IMR-90 (cell line): ENCODE measurements around the gene PDLIM1.

Experiments
- BHLHE40 ChIP-seq: fragments of 150-350 bp; IDR thresholded peaks from 2 replicates; pipeline ENCODE4 v1.6.1; 2016; ENCODE audit warnings: mild to moderate bottlenecking, low read depth, low read length
- CEBPB ChIP-seq: IDR thresholded peaks from 2 replicates; pipeline ENCODE4 v1.6.1; 2012; ENCODE audit warnings: low read depth, low read length, improper control_type of control experiment
- CHD1 ChIP-seq: IDR thresholded peaks from 2 replicates; pipeline ENCODE4 v1.6.1; 2012; ENCODE audit warnings: low read depth, low read length, improper control_type of control experiment
- MXI1 ChIP-seq: IDR thresholded peaks from 2 replicates; pipeline ENCODE4 v1.6.1; 2012; ENCODE audit warnings: low read depth, mild to moderate bottlenecking, low read length, moderate library complexity, borderline replicate concordance
- POLR2A ChIP-seq: IDR thresholded peaks from 2 replicates; pipeline ENCODE4 v1.6.1; 2012; ENCODE audit warnings: mild to moderate bottlenecking, low read depth, low read length
- RAD21 ChIP-seq: IDR thresholded peaks from 2 replicates; pipeline ENCODE4 v1.6.1; 2012; ENCODE audit warnings: low read length, improper control_type of control experiment
- RCOR1 ChIP-seq: IDR thresholded peaks from 2 replicates; pipeline ENCODE4 v1.6.1; 2012; ENCODE audit warnings: mild to moderate bottlenecking, low read length, improper control_type of control experiment; ENCODE audit not compliant: insufficient replicate concordance
- SMC3 ChIP-seq: fragments of 150-350 bp; IDR thresholded peaks from 2 replicates; pipeline ENCODE4 v1.6.1; 2016; ENCODE audit warnings: low read depth, mild to moderate bottlenecking, antibody characterized with exemption, low read length, moderate library complexity
- TF ChIP-seq, protein P1 (sequence below): conservative IDR thresholded peaks from 2 replicates; pipeline ENCODE4 v1.5.1; 2012; ENCODE audit warnings: mild to moderate bottlenecking, low read depth, low read length, improper control_type of control experiment
- TF ChIP-seq, protein P2 (sequence below): fragments of 150-350 bp; IDR thresholded peaks from 2 replicates; pipeline ENCODE4 v1.6.1; 2017; ENCODE audit warnings: mild to moderate bottlenecking, antibody characterized with exemption, low read length, low read depth
- TF ChIP-seq, protein P3 (sequence below): fragments of 150-350 bp; IDR thresholded peaks from 2 replicates; pipeline ENCODE4 v1.6.1; 2016; ENCODE audit warnings: low read depth, mild to moderate bottlenecking, low read length, moderate library complexity, borderline replicate concordance

DNA sequence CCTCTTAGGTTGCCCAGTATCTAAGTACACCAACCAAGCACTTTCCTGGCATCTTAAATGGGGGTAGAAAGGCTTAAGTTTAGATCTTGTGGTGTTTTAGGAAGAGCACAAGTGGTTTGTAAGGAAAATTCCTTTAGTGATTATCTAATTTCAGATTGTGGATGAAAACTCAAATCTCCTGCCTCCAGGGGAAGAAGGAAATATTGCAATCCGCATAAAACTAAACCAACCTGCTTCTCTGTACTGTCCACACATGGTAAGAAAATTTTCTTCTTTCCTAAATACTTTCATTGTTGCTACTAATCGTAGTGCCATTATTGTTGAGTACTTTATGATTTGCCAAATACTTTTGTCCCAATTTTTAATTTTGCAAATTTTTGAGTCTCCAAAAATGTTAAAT lies 65.7 kb downstream of the PDLIM1 start:
- TF ChIP-seq, protein P1, sequence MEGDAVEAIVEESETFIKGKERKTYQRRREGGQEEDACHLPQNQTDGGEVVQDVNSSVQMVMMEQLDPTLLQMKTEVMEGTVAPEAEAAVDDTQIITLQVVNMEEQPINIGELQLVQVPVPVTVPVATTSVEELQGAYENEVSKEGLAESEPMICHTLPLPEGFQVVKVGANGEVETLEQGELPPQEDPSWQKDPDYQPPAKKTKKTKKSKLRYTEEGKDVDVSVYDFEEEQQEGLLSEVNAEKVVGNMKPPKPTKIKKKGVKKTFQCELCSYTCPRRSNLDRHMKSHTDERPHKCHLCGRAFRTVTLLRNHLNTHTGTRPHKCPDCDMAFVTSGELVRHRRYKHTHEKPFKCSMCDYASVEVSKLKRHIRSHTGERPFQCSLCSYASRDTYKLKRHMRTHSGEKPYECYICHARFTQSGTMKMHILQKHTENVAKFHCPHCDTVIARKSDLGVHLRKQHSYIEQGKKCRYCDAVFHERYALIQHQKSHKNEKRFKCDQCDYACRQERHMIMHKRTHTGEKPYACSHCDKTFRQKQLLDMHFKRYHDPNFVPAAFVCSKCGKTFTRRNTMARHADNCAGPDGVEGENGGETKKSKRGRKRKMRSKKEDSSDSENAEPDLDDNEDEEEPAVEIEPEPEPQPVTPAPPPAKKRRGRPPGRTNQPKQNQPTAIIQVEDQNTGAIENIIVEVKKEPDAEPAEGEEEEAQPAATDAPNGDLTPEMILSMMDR = no peak
- no peak for TF ChIP-seq POLR2A
- TF ChIP-seq, protein P2, sequence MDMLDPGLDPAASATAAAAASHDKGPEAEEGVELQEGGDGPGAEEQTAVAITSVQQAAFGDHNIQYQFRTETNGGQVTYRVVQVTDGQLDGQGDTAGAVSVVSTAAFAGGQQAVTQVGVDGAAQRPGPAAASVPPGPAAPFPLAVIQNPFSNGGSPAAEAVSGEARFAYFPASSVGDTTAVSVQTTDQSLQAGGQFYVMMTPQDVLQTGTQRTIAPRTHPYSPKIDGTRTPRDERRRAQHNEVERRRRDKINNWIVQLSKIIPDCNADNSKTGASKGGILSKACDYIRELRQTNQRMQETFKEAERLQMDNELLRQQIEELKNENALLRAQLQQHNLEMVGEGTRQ = no peak
- no peak for TF ChIP-seq MXI1
- TF ChIP-seq RAD21 = no peak
- no peak for TF ChIP-seq RCOR1
- no peak for TF ChIP-seq BHLHE40
- TF ChIP-seq SMC3 = no peak
- TF ChIP-seq, protein P3, sequence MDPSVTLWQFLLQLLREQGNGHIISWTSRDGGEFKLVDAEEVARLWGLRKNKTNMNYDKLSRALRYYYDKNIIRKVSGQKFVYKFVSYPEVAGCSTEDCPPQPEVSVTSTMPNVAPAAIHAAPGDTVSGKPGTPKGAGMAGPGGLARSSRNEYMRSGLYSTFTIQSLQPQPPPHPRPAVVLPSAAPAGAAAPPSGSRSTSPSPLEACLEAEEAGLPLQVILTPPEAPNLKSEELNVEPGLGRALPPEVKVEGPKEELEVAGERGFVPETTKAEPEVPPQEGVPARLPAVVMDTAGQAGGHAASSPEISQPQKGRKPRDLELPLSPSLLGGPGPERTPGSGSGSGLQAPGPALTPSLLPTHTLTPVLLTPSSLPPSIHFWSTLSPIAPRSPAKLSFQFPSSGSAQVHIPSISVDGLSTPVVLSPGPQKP = no peak
- TF ChIP-seq CEBPB = no peak
- no peak for TF ChIP-seq CHD1
